Stimulated activated CD4-positive, alpha-beta T cell treated with anti-CD3 and anti-CD28 coated beads, Interleukin-15, amount 100 ng/mL, for 1 hour (primary cell): ENCODE data around the gene THRB.

ENCODE experiments used
- DNase-seq, 2 donors: peaks; one replicate each; pipeline ENCODE4 v3.0.0-alpha.2; 2020; ENCODE audit warnings: low read depth in 1 of 2, low spot score in 1 of 2

THRB gene

GRCh38 chr3:24315971-24316370, 178.7 kb downstream of the THRB start:
- no peak for DNase-seq

GRCh38 chr3:24315356-24315755, 179.3 kb downstream of the THRB start:
- DNase-seq: no peak

GRCh38 chr3:24311881-24312280, 182.8 kb downstream of the THRB start:
- DNase-seq: no peak

GRCh38 chr3:24310887-24311286, 183.8 kb downstream of the THRB start:
- no peak for DNase-seq

- DNase-seq: no peak
These were observed 188.1 kb downstream of the THRB start for GRCh38 chr3:24306518-24306917.

- DNase-seq: no peak
These were observed 188.7 kb downstream of the THRB start for GRCh38 chr3:24305795-24306467.

GRCh38 chr3:24303057-24303754, 191.4 kb downstream of the THRB start:
- no peak for DNase-seq

- DNase-seq: no peak
These were observed 192.3 kb downstream of the THRB start for GRCh38 chr3:24302396-24302795.

GRCh38 chr3:24300949-24301348, 193.7 kb downstream of the THRB start:
- DNase-seq: no peak

- no peak for DNase-seq
These were observed 194.6 kb downstream of the THRB start for GRCh38 chr3:24299806-24300626.

GRCh38 chr3:24299246-24299805, 195.3 kb downstream of the THRB start:
- no peak for DNase-seq

- DNase-seq: no peak
These were observed 198.0 kb downstream of the THRB start for GRCh38 chr3:24296441-24297205.

GRCh38 chr3:24294150-24294549, 200.5 kb downstream of the THRB start:
- no peak for DNase-seq

- no peak for DNase-seq
These were observed 203.0 kb downstream of the THRB start for GRCh38 chr3:24291646-24292045.

GRCh38 chr3:24290596-24290995, 204.1 kb downstream of the THRB start:
- no peak for DNase-seq

GRCh38 chr3:24288496-24289236, 206.0 kb downstream of the THRB start:
- no peak for DNase-seq

- DNase-seq: no peak
These were observed 206.7 kb downstream of the THRB start for GRCh38 chr3:24287755-24288450.

- no peak for DNase-seq
These were observed 208.2 kb downstream of the THRB start for GRCh38 chr3:24286405-24286804.

GRCh38 chr3:24278543-24278942, 216.1 kb downstream of the THRB start:
- no peak for DNase-seq

- DNase-seq: no peak
These were observed 221.2 kb downstream of the THRB start for GRCh38 chr3:24273491-24273890.
